Peyer's patch (tissue), 4 donors: ENCODE data around the gene AP1S2.

Experiments used
- POLR2A ChIP-seq, 2 donors: fragments of 450-650 bp; IDR thresholded peaks; one replicate each; pipeline ENCODE4 v1.5.1; 2017; ENCODE audit warnings: antibody characterized with exemption in 2 of 2, mild to moderate bottlenecking in 2 of 2, moderate library complexity in 2 of 2
- TF ChIP-seq, protein P1 (sequence below), 6 experiments: fragments of 450-650 bp in 4 of 6; fragments of 200-600 bp in 2 of 6; sonication (generic) in 1 of 6; IDR thresholded peaks; one replicate each; pipeline ENCODE4 v1.5.1; 2017 to 2019; ENCODE audit warnings: antibody characterized with exemption in 6 of 6, mild to moderate bottlenecking in 3 of 6, moderate library complexity in 1 of 6

- TF ChIP-seq, protein P1, sequence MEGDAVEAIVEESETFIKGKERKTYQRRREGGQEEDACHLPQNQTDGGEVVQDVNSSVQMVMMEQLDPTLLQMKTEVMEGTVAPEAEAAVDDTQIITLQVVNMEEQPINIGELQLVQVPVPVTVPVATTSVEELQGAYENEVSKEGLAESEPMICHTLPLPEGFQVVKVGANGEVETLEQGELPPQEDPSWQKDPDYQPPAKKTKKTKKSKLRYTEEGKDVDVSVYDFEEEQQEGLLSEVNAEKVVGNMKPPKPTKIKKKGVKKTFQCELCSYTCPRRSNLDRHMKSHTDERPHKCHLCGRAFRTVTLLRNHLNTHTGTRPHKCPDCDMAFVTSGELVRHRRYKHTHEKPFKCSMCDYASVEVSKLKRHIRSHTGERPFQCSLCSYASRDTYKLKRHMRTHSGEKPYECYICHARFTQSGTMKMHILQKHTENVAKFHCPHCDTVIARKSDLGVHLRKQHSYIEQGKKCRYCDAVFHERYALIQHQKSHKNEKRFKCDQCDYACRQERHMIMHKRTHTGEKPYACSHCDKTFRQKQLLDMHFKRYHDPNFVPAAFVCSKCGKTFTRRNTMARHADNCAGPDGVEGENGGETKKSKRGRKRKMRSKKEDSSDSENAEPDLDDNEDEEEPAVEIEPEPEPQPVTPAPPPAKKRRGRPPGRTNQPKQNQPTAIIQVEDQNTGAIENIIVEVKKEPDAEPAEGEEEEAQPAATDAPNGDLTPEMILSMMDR (IDR thresholded peaks at IDR 0.05): no peak
- no peak for TF ChIP-seq POLR2A (IDR thresholded peaks at IDR 0.05)
These were observed 35.9 kb upstream of the AP1S2 start for GRCh38 chrX:15890463-15890862.
